Femur (tissue), 1 donor: Measurements from ENCODE around the gene LDLRAD4.

Experiments used
- DNase-seq: peaks from one replicate; pipeline ENCODE4 v3.0.0-alpha.2; 2017

Gene LDLRAD4

DNA sequence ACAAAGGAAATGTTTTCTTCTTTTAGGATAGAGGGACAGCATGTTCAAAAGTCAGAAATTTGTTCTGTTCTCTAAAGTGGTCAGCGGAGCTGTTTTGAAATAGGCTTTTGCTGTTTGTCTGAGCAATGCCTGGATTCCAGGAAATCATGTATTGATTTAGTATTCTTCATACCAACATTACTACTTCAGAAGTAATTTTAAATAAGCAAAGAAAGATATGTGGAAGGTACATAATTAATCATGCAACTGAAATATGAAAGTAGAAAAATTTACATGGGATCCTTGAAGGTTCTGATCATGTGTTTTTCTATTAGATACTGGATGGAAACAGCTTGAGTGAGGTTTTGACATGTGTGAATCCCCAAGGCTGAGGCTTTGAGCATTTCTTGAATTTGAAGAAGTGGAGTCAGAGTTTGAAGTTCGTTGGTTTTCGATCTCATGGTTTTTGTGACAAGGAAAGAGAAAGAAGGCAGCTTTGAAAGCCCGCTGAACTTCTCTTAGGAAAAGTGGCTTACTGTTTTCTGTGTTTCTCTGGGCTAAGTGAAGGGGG, 220.0 kb downstream of the LDLRAD4 start:
- DNase-seq, result no peak

- DNase-seq, result peak; percentile 11
Measured at GRCh38 chr18:13439461-13439860, 220.9 kb downstream of the LDLRAD4 start.

DNA sequence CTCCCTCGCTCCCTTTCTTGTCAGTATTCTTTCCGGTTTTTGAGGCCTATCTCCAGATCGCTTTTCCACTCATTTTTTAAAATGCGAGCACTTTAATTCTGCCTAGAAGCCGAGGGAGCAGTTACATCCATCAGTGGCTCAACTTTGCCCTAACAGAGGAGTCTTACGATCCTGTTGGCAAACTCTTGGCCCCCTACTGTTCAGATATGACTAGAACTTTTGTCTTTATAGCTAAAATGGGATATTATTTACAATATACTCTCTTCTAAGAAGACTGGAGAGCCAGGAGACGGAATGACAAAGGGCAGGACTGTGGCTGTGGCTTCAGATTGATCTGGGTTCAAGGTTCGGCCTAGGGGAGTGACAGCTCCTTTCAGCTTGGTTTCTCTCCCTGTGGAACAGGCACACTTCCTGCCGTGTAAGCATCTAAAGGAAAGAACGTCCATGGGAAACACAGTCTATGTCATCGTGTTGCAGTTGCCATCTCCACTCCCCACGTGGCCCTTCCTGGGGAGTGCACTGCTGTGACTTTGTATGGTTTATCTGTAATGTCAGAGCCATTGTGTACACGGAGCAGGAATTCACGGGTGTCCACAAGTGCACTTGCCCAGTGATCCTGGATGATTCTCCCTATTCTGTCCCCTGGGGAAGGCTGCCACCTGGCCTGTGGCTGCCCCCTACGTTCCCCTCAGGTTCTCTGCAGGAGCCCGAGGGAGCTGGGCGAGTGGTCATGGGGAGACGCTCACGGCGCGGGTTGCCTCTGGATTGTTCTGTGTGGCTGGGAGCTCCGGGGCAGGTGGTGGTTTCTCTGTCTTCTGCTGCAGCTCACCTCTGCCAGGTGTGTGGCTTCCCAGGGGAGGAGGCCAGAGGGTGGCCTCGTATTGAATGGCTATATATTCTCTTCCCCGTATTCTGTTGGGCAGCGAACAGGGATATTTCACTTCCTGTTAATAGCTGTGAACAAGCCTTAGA, 222.0 kb downstream of the LDLRAD4 start:
- DNase-seq, result peak; percentile 17

DNA sequence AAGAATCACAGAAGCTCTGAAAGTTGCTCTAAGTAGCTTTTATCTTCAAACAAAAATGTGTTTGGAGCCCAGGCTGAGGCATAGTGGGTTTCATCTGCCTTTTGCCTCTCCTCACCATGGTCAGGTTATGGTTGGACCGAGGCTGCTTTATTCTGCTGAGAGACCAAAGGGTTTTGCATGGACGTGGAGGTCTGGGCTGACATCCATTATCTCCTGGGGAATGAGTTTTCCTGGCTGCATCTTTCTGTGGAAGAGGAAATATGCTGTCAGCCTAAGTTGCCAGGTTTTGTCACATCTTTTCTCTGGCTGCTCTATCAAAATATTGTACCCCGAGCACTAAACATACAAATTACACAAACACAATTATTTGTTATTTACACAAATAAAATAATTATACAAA, 223.2 kb downstream of the LDLRAD4 start:
- DNase-seq, result no peak

DNA sequence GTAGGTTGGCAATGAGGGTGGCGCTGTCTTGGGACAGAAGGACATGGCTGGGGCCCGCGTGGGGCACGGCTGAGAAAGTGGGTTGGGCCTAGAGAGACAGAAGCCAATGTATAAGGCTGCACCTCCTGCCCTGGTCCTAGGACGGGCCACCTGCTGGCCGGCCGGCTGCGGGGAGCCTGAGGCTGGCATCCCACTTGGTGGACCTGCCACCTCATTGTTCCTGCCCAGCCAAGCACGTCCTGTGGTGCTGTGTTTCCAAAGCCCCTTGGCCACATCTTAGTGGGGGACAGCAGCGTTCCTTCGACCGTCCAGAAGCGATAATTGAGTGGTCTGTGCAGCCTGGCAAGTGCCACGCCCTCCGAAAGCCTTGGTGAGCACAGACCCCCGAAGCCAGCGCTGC, 223.9 kb downstream of the LDLRAD4 start:
- peak; percentile 14 for DNase-seq

DNA sequence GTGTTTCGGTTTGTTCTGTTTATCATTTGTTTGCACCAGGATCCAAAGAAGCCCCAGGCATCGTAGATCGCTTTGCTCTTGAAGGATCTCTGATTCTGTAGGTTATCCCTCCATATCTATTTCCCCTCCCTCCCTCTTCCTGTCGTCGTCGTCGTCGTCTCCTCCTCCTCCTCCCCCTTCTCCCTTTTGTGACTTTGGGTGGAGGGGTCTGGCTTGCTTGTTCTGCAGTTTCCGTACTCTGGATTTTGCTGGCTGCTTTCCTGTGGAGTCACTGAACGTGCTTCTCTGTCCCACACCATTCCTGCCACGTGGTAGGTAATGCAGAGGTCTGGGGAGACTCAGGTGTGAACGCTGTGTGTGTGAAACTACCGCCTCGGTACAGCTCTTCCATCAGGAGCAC, 225.0 kb downstream of the LDLRAD4 start:
- DNase-seq, result no peak

- peak; percentile 6 for DNase-seq
Measured at GRCh38 chr18:13444430-13445240, 226.1 kb downstream of the LDLRAD4 start.

GRCh38 chr18:13445241-13445897, 226.8 kb downstream of the LDLRAD4 start:
- DNase-seq, result peak; percentile 12

GRCh38 chr18:13446024-13446423, 227.5 kb downstream of the LDLRAD4 start:
- peak; percentile 9 for DNase-seq

GRCh38 chr18:13446610-13447461, 228.3 kb downstream of the LDLRAD4 start:
- peak; percentile 61 for DNase-seq

- peak; percentile 81 for DNase-seq
Measured at GRCh38 chr18:13447621-13448334, 229.2 kb downstream of the LDLRAD4 start.

DNA sequence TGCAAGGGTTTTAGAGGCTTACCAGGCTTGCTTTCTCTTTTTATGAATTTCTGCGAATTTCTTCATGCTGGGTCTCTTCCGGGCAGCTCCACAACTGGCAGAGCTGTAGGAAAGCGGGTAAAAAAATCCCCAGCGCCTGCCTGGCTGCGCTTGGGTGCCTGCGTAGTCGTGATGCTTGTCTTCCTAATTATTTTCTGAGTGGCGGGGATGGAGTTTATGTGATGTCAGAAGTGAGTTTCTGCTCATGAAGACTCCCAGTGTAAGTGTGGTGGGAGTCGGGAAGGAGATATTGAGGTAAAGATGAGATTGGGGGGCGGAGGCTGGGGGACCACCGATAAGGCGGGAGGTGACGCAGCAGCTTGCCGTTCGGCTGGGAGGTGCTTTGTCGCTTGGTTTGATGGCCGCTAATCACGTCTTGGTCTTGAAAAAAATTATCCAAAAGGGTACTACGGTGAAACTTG, 229.8 kb downstream of the LDLRAD4 start:
- DNase-seq, result no peak

DNA sequence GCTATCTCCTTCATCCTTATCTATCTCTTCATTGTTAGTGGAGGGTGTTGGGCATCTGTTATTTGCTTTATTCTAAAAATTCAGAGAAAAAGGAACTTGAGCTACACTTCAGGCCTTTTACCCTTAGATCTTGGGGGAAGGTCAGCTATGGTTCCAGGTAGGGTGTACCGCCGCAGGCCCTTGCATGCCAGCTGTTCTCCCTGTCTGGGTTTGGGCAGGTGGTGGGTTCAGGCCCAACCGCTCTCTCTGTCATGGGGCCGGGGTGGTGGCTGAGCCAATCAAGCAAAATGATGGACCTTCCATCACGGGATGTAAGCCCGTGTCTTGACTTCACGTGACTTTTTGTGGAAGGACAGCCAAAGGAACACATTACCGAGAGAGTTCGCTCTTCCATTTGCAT, 231.1 kb downstream of the LDLRAD4 start:
- DNase-seq, result peak; percentile 12

- DNase-seq, result peak; percentile 30
Measured at GRCh38 chr18:13450289-13451212, 232.0 kb downstream of the LDLRAD4 start.

DNA sequence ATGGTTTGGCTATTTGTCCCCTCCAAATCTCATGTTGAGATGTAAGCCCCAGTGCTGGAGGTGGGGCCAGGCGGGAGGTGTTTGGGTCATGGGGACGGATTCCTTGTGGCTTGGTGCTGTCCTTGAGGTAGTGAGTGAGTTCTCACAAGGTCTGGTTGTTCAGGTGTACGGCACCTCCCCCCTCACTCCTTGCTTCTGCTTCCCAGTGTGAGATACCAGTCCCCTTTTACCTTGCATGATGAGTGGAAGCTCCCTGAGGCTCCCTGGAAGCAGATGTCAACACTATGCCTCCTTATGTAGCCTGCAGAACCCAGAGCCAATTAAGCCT, 232.6 kb downstream of the LDLRAD4 start:
- DNase-seq, result peak; percentile 9

DNA sequence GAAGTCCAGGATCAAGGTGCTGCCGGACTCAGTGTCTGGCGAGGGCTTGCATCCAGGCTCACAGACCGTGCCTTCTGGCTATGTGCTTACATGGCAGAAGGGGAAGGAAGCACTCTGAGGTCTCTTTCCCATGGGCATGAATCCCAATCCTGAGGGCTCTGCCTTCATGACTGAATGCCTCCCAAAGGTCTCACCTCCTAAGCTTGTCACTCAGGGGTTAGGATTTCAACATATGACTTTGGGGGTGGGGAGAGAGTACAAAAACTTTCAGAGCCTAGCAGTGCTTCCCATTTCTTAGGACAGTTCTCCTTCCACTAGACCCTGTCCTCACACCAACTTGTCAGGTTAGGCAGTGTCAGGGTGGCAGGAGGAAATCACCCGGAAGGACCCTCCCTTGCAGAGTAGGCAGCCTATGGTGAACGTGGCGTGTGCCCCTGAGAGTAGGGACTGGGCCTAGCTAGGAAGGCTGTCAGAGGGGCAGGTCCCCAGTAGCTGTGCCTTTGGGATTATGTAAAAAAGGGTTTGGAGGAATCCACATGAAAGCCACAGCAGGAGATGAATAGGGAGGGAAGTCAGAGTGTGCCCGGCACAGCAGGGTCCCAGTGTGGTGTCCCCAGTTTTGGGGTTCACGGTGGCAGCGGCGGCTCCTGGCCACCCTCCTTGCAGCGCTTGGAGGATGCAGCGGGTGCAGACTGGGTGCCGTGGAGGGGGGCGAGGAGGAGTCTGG, 233.3 kb downstream of the LDLRAD4 start:
- DNase-seq, result peak; percentile 19

- peak; percentile 85 for DNase-seq
Measured at GRCh38 chr18:13452388-13452811, 233.8 kb downstream of the LDLRAD4 start.

DNA sequence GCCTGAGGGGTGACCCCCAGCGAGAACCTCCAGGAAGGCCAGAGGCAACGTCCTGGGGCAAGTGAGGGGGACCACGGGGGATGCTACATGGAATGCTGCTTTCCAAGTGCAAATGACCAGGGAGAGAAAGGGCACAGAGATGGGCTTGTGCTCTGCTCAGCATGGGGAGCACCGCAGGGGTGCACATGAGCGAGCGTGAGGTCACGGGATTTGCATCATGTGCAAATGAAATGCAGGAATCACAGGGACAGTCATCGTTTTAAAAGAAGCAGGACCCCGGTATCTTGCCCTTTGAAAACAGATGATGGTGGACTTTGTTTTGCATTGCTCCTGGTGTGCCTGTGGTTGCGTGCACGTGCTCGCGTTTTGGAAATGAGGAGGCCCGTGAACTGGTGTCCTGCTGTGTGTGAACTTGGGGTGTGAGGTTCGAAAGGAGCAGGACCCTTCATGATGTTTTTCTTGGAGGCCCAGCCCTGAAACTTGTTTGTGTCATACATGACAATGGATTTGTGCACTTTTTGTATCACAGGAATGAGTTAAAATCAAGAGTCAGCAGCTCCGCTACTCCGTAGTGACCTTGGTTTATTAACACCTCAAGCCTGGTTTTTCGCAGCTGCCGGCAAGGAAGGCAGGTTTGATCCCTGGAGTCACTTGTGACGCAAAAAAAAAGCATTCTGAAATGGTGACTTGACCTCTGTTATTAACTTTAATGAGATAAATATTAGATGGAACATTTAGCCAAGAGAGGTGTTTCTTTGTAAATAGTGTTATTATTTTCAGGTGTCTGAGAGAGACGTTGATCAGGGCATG, 234.5 kb downstream of the LDLRAD4 start:
- no peak for DNase-seq
